Lung (tissue), 12 donors: Measurements from ENCODE around the gene DPH6. TPM values are rescaled to one million over a fixed set of nuclear protein-coding genes. Genes with fewer than 3 reads are reported as not detected.

Experiments used
- ATAC-seq: fragments of 200-7000 bp; cut with Tn5 transposase; one replicate; pipeline ENCODE4 v1.9.1; 2020; ENCODE audit warnings: moderate number of reproducible peaks; ENCODE audit not compliant: insufficient read depth, low FRiP score
- DNase-seq, 3 donors: peaks; one replicate each; pipeline ENCODE4 v3.0.0-alpha.2; 2013 to 2017
- H3K27ac ChIP-seq, 2 donors: one replicate each; pipeline ENCODE4 v1.5.1; 2013; ENCODE audit warnings: mild to moderate bottlenecking in 2 of 2, moderate library complexity in 2 of 2, control low read depth in 1 of 2, inconsistent platforms in 1 of 2, low read depth in 1 of 2, low read length in 1 of 2
- H3K27me3 ChIP-seq, 3 donors: one replicate each; pipeline ENCODE4 v1.5.1; 2013; ENCODE audit warnings: low read length in 2 of 3; ENCODE audit not compliant: control insufficient read depth in 3 of 3, insufficient read depth in 3 of 3
- H3K36me3 ChIP-seq, 4 donors: one replicate each; pipeline ENCODE4 v1.5.1; 2013; ENCODE audit warnings: low read length in 4 of 4, mild to moderate bottlenecking in 1 of 4, moderate library complexity in 1 of 4; ENCODE audit not compliant: control insufficient read depth in 4 of 4, insufficient read depth in 4 of 4
- H3K4me1 ChIP-seq, 5 donors: one replicate each; pipeline ENCODE4 v1.5.1; 2013; ENCODE audit warnings: low read length in 5 of 5, mild to moderate bottlenecking in 2 of 5, moderate library complexity in 1 of 5; ENCODE audit not compliant: control insufficient read depth in 5 of 5, insufficient read depth in 5 of 5
- H3K4me3 ChIP-seq: one replicate; pipeline ENCODE4 v1.5.1; 2013; ENCODE audit warnings: mild to moderate bottlenecking, control low read depth, moderate library complexity
- H3K9ac ChIP-seq, 2 donors: one replicate each; pipeline ENCODE4 v1.5.1; 2013; ENCODE audit warnings: low read length in 2 of 2, control low read depth in 1 of 2; ENCODE audit not compliant: insufficient read depth in 1 of 2
- H3K9me3 ChIP-seq, 4 donors: one replicate each; pipeline ENCODE4 v1.5.1; 2013; ENCODE audit warnings: low read length in 3 of 4, mild to moderate bottlenecking in 1 of 4, moderate library complexity in 1 of 4; ENCODE audit not compliant: control insufficient read depth in 4 of 4, insufficient read depth in 3 of 4
- CTCF ChIP-seq: IDR thresholded peaks from 2 replicates; pipeline ENCODE4 v1.5.1; 2012; ENCODE audit warnings: mild to moderate bottlenecking; ENCODE audit errors: control extremely low read depth, extremely low read depth
- WGBS, 2 donors: extraction: QIAGEN DNeasy Blood & Tissue Kit; methylation state at CpG; one replicate each; pipeline ENCODE4 v1.1.7; 2013; 5-methylcytosine and 5-hydroxymethylcytosine counted together
- polyA plus RNA-seq, 2 donors: library from polyadenylated mRNA; stranded (reverse); fragments of 200-250 nt; gene quantifications; one replicate each; pipeline ENCODE4 v1.2.1, GENCODE V29; 2013
- total RNA-seq, 2 donors: library from RNA; depleted of rRNA in 1 of 2; stranded (reverse); fragments of >200 nt in 1 of 2; gene quantifications; one replicate each; pipeline ENCODE4 v1.2.1, GENCODE V29; 2014 to 2021
- donor health status: control.
- donor health status: control.
- donor health status: Bipolar disorder and iron deficiency.
- donor health status: healthy.
- donor health status: DM: yes; HTN: yes; CAD: no.

Gene DPH6
- total and polyA plus RNA-seq, 4 donors, result 5.5 to 55.1 (median 14.8) TPM

- no peaks in the 10 kb centered on the region for H3K9me3 ChIP-seq
- no peak for TF ChIP-seq CTCF
- DNase-seq (no peak), ATAC-seq (no peak)
- H3K36me3 ChIP-seq, result peaks cover 0 to 8% (median under 1%) of the 10 kb centered on the region in 4 donors
- H3K27me3 ChIP-seq, result no peaks in the 10 kb centered on the region
- H3K4me3 ChIP-seq, result no peak overlapping the region
- no peak overlapping the region for H3K27ac ChIP-seq
- H3K4me1 ChIP-seq, result no peaks in the 10 kb centered on the region
- H3K9ac ChIP-seq, result no peak overlapping the region
These were observed 169.3 kb downstream of the DPH6 start for GRCh38 chr15:35376707-35377106.

GRCh38 chr15:35374661-35375060 lies 171.3 kb downstream of the DPH6 start:
- Histone ChIP-seq H3K27ac (no peak overlapping the region), H3K36me3 (peaks cover 0 to 4% (median under 1%) of the 10 kb centered on the region in 4 donors), H3K9ac (no peak overlapping the region), H3K9me3 (no peaks in the 10 kb centered on the region), H3K4me3 (no peak overlapping the region), H3K27me3 (no peaks in the 10 kb centered on the region), H3K4me1 (no peaks in the 10 kb centered on the region)
- DNase-seq (no peak), ATAC-seq (no peak)
- no peak for TF ChIP-seq CTCF

GRCh38 chr15:35362195-35362829 lies 183.7 kb downstream of the DPH6 start:
- Histone ChIP-seq H3K9me3 (peaks cover 0 to 25% (median 10%) of the 10 kb centered on the region in 4 donors), H3K36me3 (no peaks in the 10 kb centered on the region), H3K27ac (peak overlapping the region in 1 of 2 donors; percentile 49), H3K27me3 (no peaks in the 10 kb centered on the region), H3K9ac (no peak overlapping the region), H3K4me1 (peaks cover 0 to 2% (median 0%) of the 10 kb centered on the region in 5 donors), H3K4me3 (no peak overlapping the region)
- no peak for ATAC-seq
- DNase-seq, result no peak
- no peak for TF ChIP-seq CTCF

GRCh38 chr15:35358824-35359223 lies 187.1 kb downstream of the DPH6 start:
- H3K27ac ChIP-seq, result no peak overlapping the region
- 97 to 98% methylated on average over 5 of the region's 5 CpGs for WGBS, 2 donors
- ATAC-seq (no peak), DNase-seq (no peak)
- H3K4me3 ChIP-seq, result no peak overlapping the region
- no peak for TF ChIP-seq CTCF
- peaks cover 0 to 2% (median 0%) of the 10 kb centered on the region in 5 donors for H3K4me1 ChIP-seq
- no peaks in the 10 kb centered on the region for H3K36me3 ChIP-seq
- no peak overlapping the region for H3K9ac ChIP-seq
- no peaks in the 10 kb centered on the region for H3K27me3 ChIP-seq
- peaks cover 0 to 25% (median 11%) of the 10 kb centered on the region in 4 donors for H3K9me3 ChIP-seq
